Panc1 (cell line): ENCODE results near the gene RAPGEF3.

Experiments used
- CTCF ChIP-seq: fragments of 450-650 bp; IDR thresholded peaks from 2 replicates; pipeline ENCODE4 v1.5.1; 2017; ENCODE audit warnings: mild to moderate bottlenecking
- POLR2AphosphoS5 ChIP-seq: IDR thresholded peaks from 2 replicates; pipeline ENCODE4 v1.6.1; 2012; ENCODE audit warnings: mild to moderate bottlenecking, low read depth, low read length, moderate library complexity
- SIN3A ChIP-seq: IDR thresholded peaks from 2 replicates; pipeline ENCODE4 v1.6.1; 2012; ENCODE audit warnings: low read depth, mild to moderate bottlenecking, low read length, moderate library complexity, borderline replicate concordance; ENCODE audit not compliant: insufficient read depth
- TF ChIP-seq, protein P1 (sequence below), 2 experiments: IDR thresholded peaks; 2 replicates each; pipeline ENCODE4 v1.6.1; 2011 to 2012; ENCODE audit warnings: low read depth in 2 of 2, control low read depth in 1 of 2, low read length in 1 of 2, mild to moderate bottlenecking in 1 of 2, moderate library complexity in 1 of 2; ENCODE audit not compliant: insufficient read depth in 1 of 2

- TF ChIP-seq POLR2AphosphoS5 (no peak), CTCF (no peak), SIN3A (no peak)
- TF ChIP-seq, protein P1, sequence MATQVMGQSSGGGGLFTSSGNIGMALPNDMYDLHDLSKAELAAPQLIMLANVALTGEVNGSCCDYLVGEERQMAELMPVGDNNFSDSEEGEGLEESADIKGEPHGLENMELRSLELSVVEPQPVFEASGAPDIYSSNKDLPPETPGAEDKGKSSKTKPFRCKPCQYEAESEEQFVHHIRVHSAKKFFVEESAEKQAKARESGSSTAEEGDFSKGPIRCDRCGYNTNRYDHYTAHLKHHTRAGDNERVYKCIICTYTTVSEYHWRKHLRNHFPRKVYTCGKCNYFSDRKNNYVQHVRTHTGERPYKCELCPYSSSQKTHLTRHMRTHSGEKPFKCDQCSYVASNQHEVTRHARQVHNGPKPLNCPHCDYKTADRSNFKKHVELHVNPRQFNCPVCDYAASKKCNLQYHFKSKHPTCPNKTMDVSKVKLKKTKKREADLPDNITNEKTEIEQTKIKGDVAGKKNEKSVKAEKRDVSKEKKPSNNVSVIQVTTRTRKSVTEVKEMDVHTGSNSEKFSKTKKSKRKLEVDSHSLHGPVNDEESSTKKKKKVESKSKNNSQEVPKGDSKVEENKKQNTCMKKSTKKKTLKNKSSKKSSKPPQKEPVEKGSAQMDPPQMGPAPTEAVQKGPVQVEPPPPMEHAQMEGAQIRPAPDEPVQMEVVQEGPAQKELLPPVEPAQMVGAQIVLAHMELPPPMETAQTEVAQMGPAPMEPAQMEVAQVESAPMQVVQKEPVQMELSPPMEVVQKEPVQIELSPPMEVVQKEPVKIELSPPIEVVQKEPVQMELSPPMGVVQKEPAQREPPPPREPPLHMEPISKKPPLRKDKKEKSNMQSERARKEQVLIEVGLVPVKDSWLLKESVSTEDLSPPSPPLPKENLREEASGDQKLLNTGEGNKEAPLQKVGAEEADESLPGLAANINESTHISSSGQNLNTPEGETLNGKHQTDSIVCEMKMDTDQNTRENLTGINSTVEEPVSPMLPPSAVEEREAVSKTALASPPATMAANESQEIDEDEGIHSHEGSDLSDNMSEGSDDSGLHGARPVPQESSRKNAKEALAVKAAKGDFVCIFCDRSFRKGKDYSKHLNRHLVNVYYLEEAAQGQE (IDR thresholded peaks at IDR 0.05; ENCODE audit: insufficient read depth in 1 of 2, low read depth in 2 of 2, low read length in 1 of 2), result no peak
These were observed 29.4 kb downstream of the RAPGEF3 start for GRCh38 chr12:47729233-47729632.
